Activated CD4-positive, alpha-beta T cell treated with anti-CD3 and anti-CD28 coated beads for 48 hours (primary cell): Measurements from ENCODE around the gene ARMH3.

Experiments
- DNase-seq: peaks from one replicate; pipeline ENCODE4 v3.0.0-alpha.2; 2020

The ARMH3 gene

DNA sequence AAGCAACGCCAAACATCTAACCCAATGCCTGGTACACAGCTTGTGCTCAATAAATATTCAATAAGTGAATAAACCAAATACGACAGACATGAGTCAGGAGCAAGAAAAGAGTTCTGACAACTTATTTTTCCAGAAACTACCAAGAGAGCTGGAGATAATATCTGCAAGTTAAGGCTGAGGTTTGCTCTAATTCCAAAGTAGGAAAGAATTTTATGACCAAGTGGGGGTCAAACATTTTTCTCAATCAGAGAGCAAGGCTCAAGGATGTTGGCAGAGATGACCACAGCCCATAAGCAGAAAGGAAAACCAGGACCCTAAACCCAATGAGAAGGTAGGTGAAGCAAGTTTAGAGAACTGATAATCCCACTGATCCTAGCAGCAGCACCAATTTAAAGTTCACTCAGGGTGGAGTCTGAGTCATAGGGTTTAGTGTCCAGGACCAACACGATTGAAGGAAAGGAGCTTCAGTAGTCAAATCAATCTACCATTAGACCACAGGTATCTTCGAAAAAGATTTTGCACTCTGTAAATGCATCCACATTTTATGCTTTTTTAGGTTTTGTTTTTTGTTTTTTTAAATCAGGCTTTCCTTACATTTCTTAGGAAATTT, 163.1 kb downstream of the ARMH3 start:
- DNase-seq: no peak

GRCh38 chr10:101889256-101890210, 166.4 kb downstream of the ARMH3 start:
- peak; percentile 84 for DNase-seq

GRCh38 chr10:101888251-101888949, 167.6 kb downstream of the ARMH3 start:
- DNase-seq: no peak

- no peak for DNase-seq
Observed at GRCh38 chr10:101887775-101888174, 168.2 kb downstream of the ARMH3 start.

- DNase-seq: no peak
Observed at GRCh38 chr10:101886521-101887312, 169.3 kb downstream of the ARMH3 start.

GRCh38 chr10:101881036-101881774, 174.8 kb downstream of the ARMH3 start:
- no peak for DNase-seq

- no peak for DNase-seq
Observed at GRCh38 chr10:101880232-101880573, 175.8 kb downstream of the ARMH3 start.

DNA sequence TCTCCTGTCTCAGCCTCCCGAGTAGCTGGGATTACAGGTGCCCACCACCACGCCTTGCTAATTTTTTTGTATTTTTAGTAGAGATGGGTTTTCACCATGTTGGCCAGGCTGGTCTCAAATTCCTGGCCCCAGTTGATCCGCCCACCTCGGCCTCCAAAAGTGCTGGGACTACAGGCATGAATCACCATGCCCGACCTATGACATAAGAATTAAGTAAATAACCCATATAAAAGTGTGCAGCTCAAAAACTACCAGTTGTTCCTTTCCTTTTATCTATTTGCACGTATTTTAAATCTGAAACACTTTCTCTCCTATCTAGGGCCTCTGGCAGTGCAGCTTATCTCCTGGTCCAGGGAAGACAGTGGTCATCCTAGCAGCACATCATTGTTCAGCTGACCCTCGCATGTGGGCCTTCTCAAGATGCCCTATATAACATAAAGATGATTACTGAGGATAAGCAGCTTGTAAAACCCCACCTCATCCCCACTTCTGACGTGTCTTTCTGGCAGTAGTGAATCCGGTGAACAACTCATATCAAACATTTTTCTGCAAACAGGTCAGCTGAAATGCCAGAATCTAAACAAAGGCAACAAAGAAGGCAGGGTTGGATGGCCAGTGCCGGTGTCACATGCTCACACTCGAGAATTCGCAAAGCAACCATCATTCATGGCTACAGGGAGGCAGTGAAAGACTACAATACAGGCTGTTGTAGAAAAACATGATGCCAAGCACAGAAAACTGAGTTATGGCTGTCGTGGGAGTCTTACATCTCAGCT, 176.3 kb downstream of the ARMH3 start:
- DNase-seq: no peak

DNA sequence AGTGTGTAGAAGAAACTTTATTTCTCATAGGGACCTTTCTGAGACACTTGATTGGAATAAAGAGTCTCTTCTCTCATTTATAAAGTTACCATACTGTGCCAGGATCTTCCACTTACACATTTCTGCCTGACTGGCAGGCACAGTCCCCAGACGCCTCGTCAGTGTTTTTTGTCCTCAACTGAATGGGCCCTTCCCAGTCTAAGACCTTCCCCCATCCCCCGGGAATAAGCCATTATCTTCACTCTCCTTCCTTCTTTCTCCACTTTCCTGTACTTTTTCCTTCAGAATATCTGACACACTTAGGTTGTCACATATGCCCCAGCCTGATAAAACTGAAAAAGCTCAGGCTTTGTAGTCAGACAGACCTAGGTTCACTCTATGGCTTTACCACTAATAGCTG, 177.1 kb downstream of the ARMH3 start:
- DNase-seq: no peak

- DNase-seq: no peak
Observed at GRCh38 chr10:101875068-101875688, 180.8 kb downstream of the ARMH3 start.

GRCh38 chr10:101874252-101874651, 181.7 kb downstream of the ARMH3 start:
- DNase-seq: no peak

- no peak for DNase-seq
Observed at GRCh38 chr10:101867931-101868330, 188.0 kb downstream of the ARMH3 start.

GRCh38 chr10:101859530-101859929, 196.4 kb downstream of the ARMH3 start:
- no peak for DNase-seq

DNA sequence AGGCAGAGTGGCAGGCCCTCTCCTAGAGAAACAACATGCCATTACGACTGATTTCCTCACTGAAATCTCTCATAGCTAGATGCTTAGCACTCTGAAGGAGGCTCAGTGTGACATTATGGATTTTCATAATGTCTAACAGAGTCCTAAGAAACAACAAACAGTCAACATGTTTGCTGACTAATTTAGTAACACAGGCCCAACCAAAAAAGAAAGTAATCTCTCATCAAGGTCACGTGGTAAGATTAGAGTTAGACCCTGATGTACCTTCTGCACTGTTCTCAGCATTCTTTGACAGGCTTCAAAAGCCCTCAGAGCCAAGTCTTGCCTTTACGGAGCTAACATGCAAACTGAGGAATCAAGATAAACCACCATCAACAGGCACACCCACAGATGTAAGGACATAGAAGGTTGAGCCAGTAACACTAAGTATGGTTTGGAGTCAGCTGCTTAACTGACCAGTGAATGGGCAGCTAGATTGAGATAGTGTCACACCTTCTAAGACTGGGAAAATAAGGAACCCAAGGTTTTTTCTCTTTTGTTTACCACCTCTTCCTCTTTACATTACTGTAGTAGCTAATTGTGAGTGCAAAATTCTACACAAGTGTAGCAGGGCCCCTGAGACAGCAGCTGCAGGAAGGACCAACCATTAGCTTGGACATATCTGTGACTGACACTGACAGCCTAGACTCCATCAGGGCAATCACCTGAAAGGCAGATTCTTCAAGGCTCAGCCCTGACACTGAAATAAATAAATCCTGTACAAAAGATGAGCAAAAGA, 197.1 kb downstream of the ARMH3 start:
- no peak for DNase-seq

DNA sequence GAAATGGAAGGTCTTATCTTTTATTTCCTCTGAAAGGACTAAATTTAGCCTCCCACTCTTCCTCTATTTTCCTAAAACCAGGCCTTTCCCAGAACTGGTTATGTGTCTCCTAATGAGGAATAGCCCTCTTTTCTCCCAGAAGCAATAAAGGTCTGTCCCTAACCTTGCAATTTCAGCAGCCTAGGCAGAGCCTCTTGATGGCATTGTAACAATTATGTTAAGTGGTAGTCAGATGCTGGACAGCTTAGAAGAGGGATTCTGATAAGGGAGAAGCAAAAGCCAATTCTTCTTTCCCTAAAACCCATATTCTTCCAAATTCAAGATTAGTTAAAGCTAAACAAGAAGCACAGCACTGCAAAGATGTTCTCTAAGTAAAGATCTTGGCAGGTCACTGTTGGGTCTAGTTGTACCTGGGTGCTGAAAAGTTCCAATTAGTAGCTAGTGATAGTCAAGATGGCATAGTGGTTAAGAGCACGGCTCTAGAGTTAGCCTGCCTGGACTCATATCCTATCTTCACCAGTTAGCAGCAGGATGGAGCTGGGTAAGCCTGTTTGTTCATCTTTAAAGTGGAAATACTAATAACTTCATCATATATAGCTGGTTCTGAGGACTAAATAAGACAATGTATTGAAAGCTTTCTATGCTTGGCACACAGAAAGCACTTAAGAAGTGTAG, 198.0 kb downstream of the ARMH3 start:
- DNase-seq: no peak

DNA sequence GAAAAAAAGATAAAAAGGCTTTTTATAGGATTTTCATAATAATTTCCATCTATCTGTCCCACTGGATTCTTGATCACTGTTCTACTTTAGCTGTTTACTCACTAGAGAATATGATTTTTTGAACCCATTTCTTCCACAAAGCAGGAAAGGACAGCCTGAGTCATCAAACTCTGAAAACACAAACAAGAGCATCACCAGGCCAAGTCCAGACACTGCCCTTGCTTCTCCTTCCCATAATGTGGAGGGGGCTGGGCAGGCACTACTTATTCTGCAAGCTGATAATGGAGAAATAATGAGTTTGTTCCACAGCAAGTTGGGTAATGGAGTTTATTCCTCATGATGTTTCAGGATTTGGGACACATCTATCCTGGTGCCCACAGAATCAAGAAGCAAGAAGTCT, 199.3 kb downstream of the ARMH3 start:
- DNase-seq: no peak

GRCh38 chr10:101851411-101852116, 204.4 kb downstream of the ARMH3 start:
- no peak for DNase-seq

- DNase-seq: no peak
Observed at GRCh38 chr10:101850749-101851148, 205.2 kb downstream of the ARMH3 start.

DNA sequence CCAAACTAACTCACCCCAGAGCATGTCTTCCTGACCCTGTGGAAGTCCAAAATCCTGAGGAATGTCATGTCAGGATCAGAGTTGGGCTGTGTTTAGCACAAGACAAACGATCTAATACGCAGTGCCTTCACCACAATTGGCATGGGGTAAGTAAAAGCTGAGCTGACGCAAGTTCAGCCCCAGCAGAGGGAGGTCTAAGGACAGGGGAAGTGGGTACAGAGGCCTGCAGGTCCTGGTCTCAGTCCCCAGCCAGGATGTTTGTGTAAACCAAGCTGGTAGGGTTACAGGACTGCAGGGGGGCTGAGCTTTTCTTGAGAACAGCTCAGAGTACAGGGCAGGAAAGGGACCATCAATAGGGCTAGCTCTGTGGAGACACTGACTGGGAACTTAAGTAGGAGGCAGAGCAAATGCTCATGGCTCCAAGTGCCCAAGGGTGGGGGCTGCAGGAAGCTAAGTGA, 207.1 kb downstream of the ARMH3 start:
- DNase-seq: no peak
